RWPE2 (cell line): ENCODE data around the gene ERBB4.

Experiments
- ATAC-seq: fragments of 200-7000 bp; cut with Tn5 transposase; 3 replicates; pipeline ENCODE4 v1.9.1; 2021; ENCODE audit warnings: low read depth
- DNase-seq: peaks from one replicate; pipeline ENCODE4 v3.0.0-alpha.2; 2020; ENCODE audit warnings: low spot score
- H3K27ac ChIP-seq: fragments of 450-650 bp; 2 replicates; pipeline ENCODE4 v1.5.1; 2017; ENCODE audit warnings: mild to moderate bottlenecking; ENCODE audit not compliant: poor library complexity, severe bottlenecking
- H3K27me3 ChIP-seq: fragments of 250-450 bp; sonication (Bioruptor Pico); 2 replicates; pipeline ENCODE4 v1.5.1; 2021; ENCODE audit warnings: mild to moderate bottlenecking, moderate library complexity; ENCODE audit not compliant: insufficient read depth, poor library complexity, severe bottlenecking
- H3K36me3 ChIP-seq: fragments of 250-450 bp; sonication (Bioruptor Pico); 2 replicates; pipeline ENCODE4 v1.5.1; 2020; ENCODE audit warnings: low read depth, mild to moderate bottlenecking, moderate library complexity
- H3K4me1 ChIP-seq: fragments of 250-450 bp; sonication (Bioruptor Pico); 2 replicates; pipeline ENCODE4 v1.5.1; 2021; ENCODE audit warnings: mild to moderate bottlenecking, moderate library complexity; ENCODE audit not compliant: insufficient read depth, poor library complexity, severe bottlenecking
- H3K4me3 ChIP-seq: fragments of 250-450 bp; sonication (Bioruptor Pico); 2 replicates; pipeline ENCODE4 v1.5.1; 2021; ENCODE audit warnings: mild to moderate bottlenecking, moderate library complexity; ENCODE audit not compliant: severe bottlenecking
- H3K9me3 ChIP-seq: fragments of 250-450 bp; sonication (Bioruptor Pico); 2 replicates; pipeline ENCODE4 v1.5.1; 2021; ENCODE audit warnings: mild to moderate bottlenecking, moderate library complexity; ENCODE audit not compliant: severe bottlenecking
- TF ChIP-seq, protein P1 (sequence below): fragments of 450-650 bp; IDR thresholded peaks from one replicate; pipeline ENCODE4 v1.5.1; 2017; ENCODE audit warnings: mild to moderate bottlenecking, moderate library complexity; ENCODE audit not compliant: poor library complexity, severe bottlenecking

ERBB4 gene

DNA sequence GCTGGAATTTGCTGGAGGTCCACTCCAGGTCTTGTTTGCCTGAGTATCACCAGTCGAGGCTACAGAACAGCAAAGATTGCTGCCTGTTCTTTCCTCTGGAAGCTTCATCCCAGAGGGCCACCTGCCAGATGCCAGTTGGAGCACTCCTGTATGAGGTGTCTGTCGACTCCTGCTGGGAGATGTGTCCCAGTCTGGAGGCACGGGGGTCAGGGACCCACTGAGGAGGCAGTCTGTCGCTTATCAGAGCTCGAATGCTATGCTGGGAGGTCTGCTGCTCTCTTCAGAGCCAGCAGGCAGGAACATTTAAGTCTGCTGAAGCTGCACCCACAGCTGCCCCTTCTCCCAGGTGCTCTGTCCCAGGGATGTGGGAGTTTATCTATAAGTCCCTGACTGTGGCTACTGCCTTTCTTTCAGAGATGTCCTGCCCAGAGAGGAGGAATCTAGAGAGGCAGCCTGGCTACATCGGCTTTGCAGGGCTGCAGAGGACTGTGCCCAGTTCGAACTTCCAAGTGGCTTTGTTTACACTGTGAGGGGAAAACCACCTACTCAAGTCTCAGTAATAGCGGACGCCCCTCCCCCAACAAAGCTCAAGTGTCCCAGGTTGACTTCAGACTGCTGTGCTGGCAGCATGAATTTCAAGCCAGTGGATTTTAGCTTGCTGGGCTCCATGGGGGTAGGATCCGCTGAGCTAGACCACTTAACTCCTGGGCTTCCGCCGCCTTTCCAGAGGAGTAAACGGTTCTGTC, 301.1 kb downstream of the ERBB4 start:
- H3K4me1 ChIP-seq: no peaks in the 10 kb centered on the region
- no peaks in the 10 kb centered on the region for H3K9me3 ChIP-seq
- H3K27me3 ChIP-seq: no peaks in the 10 kb centered on the region
- H3K27ac ChIP-seq: no peak overlapping the region
- no peak overlapping the region for H3K4me3 ChIP-seq
- no peaks in the 10 kb centered on the region for H3K36me3 ChIP-seq
- ATAC-seq: no peak
- TF ChIP-seq, protein P1, sequence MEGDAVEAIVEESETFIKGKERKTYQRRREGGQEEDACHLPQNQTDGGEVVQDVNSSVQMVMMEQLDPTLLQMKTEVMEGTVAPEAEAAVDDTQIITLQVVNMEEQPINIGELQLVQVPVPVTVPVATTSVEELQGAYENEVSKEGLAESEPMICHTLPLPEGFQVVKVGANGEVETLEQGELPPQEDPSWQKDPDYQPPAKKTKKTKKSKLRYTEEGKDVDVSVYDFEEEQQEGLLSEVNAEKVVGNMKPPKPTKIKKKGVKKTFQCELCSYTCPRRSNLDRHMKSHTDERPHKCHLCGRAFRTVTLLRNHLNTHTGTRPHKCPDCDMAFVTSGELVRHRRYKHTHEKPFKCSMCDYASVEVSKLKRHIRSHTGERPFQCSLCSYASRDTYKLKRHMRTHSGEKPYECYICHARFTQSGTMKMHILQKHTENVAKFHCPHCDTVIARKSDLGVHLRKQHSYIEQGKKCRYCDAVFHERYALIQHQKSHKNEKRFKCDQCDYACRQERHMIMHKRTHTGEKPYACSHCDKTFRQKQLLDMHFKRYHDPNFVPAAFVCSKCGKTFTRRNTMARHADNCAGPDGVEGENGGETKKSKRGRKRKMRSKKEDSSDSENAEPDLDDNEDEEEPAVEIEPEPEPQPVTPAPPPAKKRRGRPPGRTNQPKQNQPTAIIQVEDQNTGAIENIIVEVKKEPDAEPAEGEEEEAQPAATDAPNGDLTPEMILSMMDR: no peak
- no peak for DNase-seq

DNA sequence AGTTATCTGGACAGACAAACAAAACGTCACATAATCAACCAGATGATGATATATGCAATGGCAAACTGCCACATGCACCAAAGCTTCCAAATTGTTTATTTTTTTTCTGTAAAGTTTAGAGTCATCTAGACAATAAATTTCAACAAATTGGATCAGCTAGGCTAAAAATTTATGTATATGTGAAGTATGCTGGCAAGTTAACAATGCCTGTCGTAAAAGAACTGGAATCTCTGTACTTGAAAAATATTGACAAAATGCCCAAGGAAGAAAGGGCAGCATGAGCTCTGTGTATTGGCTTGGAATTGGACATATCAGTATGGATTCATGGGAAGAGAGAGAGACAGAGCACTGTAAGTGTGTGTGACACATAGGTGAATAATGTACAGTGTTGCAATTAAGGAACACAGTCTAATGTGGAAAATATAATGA, 309.8 kb downstream of the ERBB4 start:
- H3K36me3 ChIP-seq: no peaks in the 10 kb centered on the region
- H3K9me3 ChIP-seq: no peaks in the 10 kb centered on the region
- no peak overlapping the region for H3K4me3 ChIP-seq
- H3K27ac ChIP-seq: no peak overlapping the region
- TF ChIP-seq, protein P1: no peak
- H3K27me3 ChIP-seq: no peaks in the 10 kb centered on the region
- H3K4me1 ChIP-seq: peaks cover 17% of the 10 kb centered on the region
- peak; percentile 91 for ATAC-seq
- DNase-seq: no peak

DNA sequence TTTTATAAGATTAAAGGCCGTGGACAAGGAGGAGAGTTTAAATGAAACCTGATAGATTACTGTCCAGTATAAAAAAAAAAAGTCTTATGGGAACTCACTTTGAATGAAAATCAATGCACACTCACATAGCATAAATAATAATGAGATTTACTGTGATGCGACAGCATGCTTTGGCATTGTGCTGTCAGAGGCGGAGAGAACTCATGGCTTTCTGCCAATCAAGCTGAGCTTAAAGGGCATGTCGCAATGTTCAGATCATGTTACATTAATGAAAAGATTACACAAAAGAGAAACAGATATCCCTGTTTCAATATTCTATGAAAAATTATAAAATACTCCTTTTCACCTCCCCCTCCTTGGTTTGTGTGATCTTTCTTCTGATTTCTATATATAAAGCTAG, 310.8 kb downstream of the ERBB4 start:
- H3K27ac ChIP-seq: no peak overlapping the region
- no peak overlapping the region for H3K4me3 ChIP-seq
- H3K4me1 ChIP-seq: peaks cover 17% of the 10 kb centered on the region
- TF ChIP-seq, protein P1: no peak
- DNase-seq (peak; percentile 70), ATAC-seq (peak; percentile 75)
- no peaks in the 10 kb centered on the region for H3K36me3 ChIP-seq
- no peaks in the 10 kb centered on the region for H3K9me3 ChIP-seq
- H3K27me3 ChIP-seq: no peaks in the 10 kb centered on the region

DNA sequence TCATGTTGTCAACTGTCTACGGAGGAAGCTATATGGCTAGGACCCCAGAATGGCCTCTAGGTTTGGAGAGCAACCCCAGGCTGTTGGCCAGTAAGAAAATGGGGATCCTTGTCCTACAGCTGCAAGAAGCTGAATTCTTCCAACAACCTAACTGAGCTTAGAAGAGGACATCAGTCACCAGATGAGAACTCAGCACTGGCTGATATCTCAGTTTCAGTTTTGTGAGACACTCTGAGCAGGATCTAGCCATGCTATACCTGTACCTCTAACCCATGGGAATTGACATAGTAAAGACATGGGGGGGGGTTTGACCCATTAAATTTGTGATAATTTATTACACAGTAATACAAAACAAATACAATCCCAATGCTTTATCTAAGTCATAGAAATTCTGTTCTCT, 312.5 kb downstream of the ERBB4 start:
- Histone ChIP-seq H3K27me3 (no peaks in the 10 kb centered on the region), H3K27ac (no peak overlapping the region), H3K4me3 (no peak overlapping the region), H3K4me1 (peaks cover 17% of the 10 kb centered on the region), H3K36me3 (no peaks in the 10 kb centered on the region), H3K9me3 (no peaks in the 10 kb centered on the region)
- TF ChIP-seq, protein P1: no peak
- DNase-seq: no peak
- no peak for ATAC-seq

DNA sequence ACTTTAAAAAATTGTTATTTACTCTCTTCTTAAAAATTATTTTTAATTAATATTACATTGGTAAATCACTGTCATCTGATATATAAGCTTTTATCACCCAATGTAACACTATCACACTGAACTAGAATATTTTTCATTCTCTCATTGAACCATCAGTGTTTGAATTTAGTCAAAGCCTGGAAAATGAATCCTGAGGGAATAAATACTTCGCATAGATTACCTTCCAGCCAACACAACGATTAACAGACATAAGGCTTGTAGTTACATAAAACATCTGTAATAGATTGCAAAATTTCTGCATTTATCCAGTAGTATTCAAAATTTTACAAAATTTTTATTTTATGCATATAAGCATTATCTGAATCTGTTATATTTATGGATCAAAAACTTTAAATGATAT, 314.9 kb downstream of the ERBB4 start:
- no peak for DNase-seq
- peaks cover 15% of the 10 kb centered on the region for H3K4me1 ChIP-seq
- no peak for ATAC-seq
- no peak overlapping the region for H3K4me3 ChIP-seq
- H3K9me3 ChIP-seq: no peaks in the 10 kb centered on the region
- no peaks in the 10 kb centered on the region for H3K27me3 ChIP-seq
- no peaks in the 10 kb centered on the region for H3K36me3 ChIP-seq
- TF ChIP-seq, protein P1: no peak
- H3K27ac ChIP-seq: no peak overlapping the region
